ENCODE data around the gene ENG.

Gene ENG

GRCh38 chr9:127778280-127779135, 76.0 kb downstream of the ENG start, which contains the start of gene SH2D3C:
Gene SH2D3C (minus strand): TSS chr9:127778666. CDS start chr9:127778627, 39 bp downstream.
- in situ Hi-C loops (cut with MboI; ENCODE audit: low sequenced_read_pairs, unreplicated experiment): no loop called here
- TF ChIP-seq CTCF (IDR thresholded peaks at IDR 0.05; ENCODE audit: borderline replicate concordance, control extremely low read depth, extremely low read depth, insufficient read depth, missing control alignments): no peak
- DNase-seq (ENCODE audit: low spot score): peak; percentile 64

- in situ Hi-C loops (cut with MboI; ENCODE audit: low sequenced_read_pairs, unreplicated experiment): no loop called here
Measured at GRCh38 chr9:127777368-127777980, 77.0 kb downstream of the ENG start.

GRCh38 chr9:127776924-127777289, 77.6 kb downstream of the ENG start:
- TF ChIP-seq CTCF (IDR thresholded peaks at IDR 0.05; ENCODE audit: borderline replicate concordance, control extremely low read depth, extremely low read depth, insufficient read depth, missing control alignments): no peak
- in situ Hi-C loops (cut with MboI; ENCODE audit: low sequenced_read_pairs, unreplicated experiment): no loop called here
- no peak for DNase-seq (ENCODE audit: low spot score)

More at GRCh38 chr9:127777368-127777980, 77.0 kb downstream of the ENG start:
- no peak for TF ChIP-seq CTCF (IDR thresholded peaks at IDR 0.05; ENCODE audit: borderline replicate concordance, control extremely low read depth, extremely low read depth, insufficient read depth, missing control alignments)
- DNase-seq (ENCODE audit: low spot score): no peak

- peak; percentile 85 for DNase-seq (ENCODE audit: low spot score)
- TF ChIP-seq CTCF (IDR thresholded peaks at IDR 0.05; ENCODE audit: borderline replicate concordance, control extremely low read depth, extremely low read depth, insufficient read depth, missing control alignments): no peak
- in situ Hi-C loops (cut with MboI; ENCODE audit: low sequenced_read_pairs, unreplicated experiment): no loop called here
Measured at GRCh38 chr9:127776195-127776923, 78.1 kb downstream of the ENG start.

- no peak for TF ChIP-seq CTCF (IDR thresholded peaks at IDR 0.05; ENCODE audit: borderline replicate concordance, control extremely low read depth, extremely low read depth, insufficient read depth, missing control alignments)
- no peak for DNase-seq (ENCODE audit: low spot score)
- in situ Hi-C loops (cut with MboI; ENCODE audit: low sequenced_read_pairs, unreplicated experiment): no loop called here
Measured at GRCh38 chr9:127773981-127774380, 80.5 kb downstream of the ENG start.

GRCh38 chr9:127773272-127773671, 81.2 kb downstream of the ENG start:
- DNase-seq (ENCODE audit: low spot score): no peak
- in situ Hi-C loops (cut with MboI; ENCODE audit: low sequenced_read_pairs, unreplicated experiment): no loop called here
- TF ChIP-seq CTCF (IDR thresholded peaks at IDR 0.05; ENCODE audit: borderline replicate concordance, control extremely low read depth, extremely low read depth, insufficient read depth, missing control alignments): no peak

Data from GM13976 (cell line).